ENCODE results near the gene SH3YL1. TPM values are rescaled to one million over a fixed set of nuclear protein-coding genes. Genes with fewer than 3 reads are reported as not detected.

The SH3YL1 gene
- total RNA-seq, 1 experiment from 2014 or later, result 97.0 TPM

DNA sequence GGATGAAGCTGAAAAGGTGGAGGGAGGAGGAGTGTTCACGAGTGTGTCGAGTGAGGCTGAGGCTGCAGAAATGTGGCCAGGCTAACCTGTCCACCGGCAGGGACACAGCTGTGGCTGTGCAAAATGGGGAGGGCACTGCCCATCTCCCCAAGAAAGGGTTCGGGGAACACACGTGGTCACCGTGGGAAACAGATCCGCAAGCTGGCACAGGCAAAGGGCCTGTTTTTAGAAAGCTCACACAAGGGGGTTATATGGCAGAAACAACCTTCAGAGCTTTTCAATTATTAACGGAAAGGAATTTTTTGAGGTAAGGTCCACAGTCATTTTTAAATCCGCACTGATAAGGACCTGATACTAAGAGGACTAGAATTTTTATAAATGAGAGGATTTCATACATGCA lies 35.7 kb downstream of the SH3YL1 start:
- Mint-ChIP-seq H3K27me3 (ENCODE audit: unreplicated experiment) (no peaks in the 10 kb centered on the region), H3K36me3 (ENCODE audit: insufficient read depth, unreplicated experiment) (peaks cover 31% of the 10 kb centered on the region), H3K4me1 (ENCODE audit: low read depth, unreplicated experiment) (no peaks in the 10 kb centered on the region), H3K4me3 (ENCODE audit: low read depth, unreplicated experiment) (no peak overlapping the region), H3K27ac (ENCODE audit: unreplicated experiment) (no peak overlapping the region), H3K9me3 (ENCODE audit: low read depth, unreplicated experiment) (no peaks in the 10 kb centered on the region)
- intact Hi-C loops (cut with micrococcal nuclease; ENCODE audit: unreplicated experiment), result no loop called here
- CTCF ChIA-PET, result no interaction called here
- no peak for DNase-seq
- BruUV-seq (replicated peaks), result no TSS peak
- TF ChIP-seq, protein P1, sequence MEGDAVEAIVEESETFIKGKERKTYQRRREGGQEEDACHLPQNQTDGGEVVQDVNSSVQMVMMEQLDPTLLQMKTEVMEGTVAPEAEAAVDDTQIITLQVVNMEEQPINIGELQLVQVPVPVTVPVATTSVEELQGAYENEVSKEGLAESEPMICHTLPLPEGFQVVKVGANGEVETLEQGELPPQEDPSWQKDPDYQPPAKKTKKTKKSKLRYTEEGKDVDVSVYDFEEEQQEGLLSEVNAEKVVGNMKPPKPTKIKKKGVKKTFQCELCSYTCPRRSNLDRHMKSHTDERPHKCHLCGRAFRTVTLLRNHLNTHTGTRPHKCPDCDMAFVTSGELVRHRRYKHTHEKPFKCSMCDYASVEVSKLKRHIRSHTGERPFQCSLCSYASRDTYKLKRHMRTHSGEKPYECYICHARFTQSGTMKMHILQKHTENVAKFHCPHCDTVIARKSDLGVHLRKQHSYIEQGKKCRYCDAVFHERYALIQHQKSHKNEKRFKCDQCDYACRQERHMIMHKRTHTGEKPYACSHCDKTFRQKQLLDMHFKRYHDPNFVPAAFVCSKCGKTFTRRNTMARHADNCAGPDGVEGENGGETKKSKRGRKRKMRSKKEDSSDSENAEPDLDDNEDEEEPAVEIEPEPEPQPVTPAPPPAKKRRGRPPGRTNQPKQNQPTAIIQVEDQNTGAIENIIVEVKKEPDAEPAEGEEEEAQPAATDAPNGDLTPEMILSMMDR (IDR thresholded peaks at IDR 0.05; ENCODE audit: unreplicated experiment), result no peak

DNA sequence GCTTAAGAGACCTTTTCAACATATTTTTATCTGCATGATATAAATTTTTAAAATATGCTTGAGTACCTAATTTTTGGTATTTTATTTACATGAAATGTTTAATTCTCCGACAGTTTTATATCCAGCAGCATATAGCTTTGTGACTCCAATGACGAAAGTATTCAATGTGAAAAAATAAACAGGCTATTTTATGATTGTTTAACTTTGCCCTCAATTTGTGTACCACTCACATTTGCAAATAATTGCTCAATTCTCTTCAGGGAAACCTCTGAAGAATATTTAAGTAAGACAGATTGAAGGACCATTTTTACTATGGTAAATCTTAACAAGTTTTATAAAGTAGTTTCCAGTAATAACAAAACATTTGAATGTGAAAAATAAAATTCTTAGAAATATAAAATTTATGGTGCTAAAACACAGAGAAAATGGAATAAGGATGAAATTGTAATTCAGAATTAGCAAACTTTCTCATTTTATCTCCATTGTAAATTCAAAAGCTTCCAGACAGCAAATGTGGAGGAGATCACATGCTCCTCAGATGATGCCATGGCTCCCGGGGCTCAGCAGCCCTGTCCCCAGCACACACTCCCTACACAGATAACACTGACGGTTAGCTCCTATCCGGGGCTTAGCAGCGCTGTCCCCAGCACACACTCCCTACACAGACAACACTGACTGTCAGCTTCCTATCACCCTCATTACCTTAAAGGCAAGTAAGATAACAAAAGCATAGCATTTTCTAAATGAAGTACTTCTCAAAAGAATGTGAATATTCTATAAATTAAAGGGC lies 39.7 kb downstream of the SH3YL1 start:
- CTCF ChIA-PET, result no interaction called here
- Mint-ChIP-seq H3K27ac (ENCODE audit: unreplicated experiment) (no peak overlapping the region), H3K27me3 (ENCODE audit: unreplicated experiment) (no peaks in the 10 kb centered on the region), H3K9me3 (ENCODE audit: low read depth, unreplicated experiment) (no peaks in the 10 kb centered on the region), H3K36me3 (ENCODE audit: insufficient read depth, unreplicated experiment) (peaks cover 13% of the 10 kb centered on the region), H3K4me1 (ENCODE audit: low read depth, unreplicated experiment) (no peaks in the 10 kb centered on the region), H3K4me3 (ENCODE audit: low read depth, unreplicated experiment) (no peak overlapping the region)
- TF ChIP-seq, protein P1 (IDR thresholded peaks at IDR 0.05; ENCODE audit: unreplicated experiment), result no peak
- intact Hi-C loops (cut with micrococcal nuclease; ENCODE audit: unreplicated experiment), result no loop called here
- no peak for DNase-seq
- BruUV-seq (replicated peaks), result no TSS peak

DNA sequence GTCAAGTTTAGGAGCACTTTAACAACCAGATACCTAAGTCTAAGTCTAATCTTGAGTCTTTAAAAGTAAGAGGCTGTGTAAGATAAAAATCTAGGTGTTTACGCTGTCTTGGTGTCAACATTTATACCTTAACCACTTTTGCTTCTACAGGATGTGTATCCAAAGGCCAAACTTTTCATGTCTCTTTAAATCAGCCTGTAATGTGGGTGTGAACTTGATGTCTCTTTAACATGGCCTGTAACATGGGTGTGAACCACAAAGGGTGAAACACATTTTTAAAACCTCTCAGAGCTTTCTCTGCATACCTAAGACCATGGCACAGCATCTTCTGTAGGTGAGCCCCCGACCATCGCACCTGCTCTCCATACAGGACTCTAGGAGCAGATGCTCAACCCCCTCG lies 40.4 kb downstream of the SH3YL1 start:
- no TSS peak for BruUV-seq (replicated peaks)
- CTCF ChIA-PET, result no interaction called here

DNA sequence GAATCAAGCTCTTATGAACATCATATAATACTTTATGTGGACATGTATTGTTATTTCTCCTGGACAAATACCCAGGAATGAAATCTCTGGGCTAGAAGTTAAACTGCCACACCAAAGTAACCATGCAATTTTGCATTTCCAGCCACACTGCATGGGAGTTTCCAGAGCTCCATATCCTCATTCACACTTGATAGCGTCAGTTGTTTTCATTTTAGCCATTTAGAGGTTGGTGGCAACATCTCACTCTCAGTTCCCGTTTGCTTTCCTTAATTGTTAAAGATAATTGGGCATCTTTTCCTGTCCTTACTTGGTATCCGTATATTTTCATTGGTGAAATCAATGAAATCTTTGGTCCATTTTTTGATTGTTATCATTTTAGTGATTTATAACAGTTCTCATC lies 47.8 kb downstream of the SH3YL1 start:
- DNase-seq, result no peak
- no TSS peak for BruUV-seq (replicated peaks)
- CTCF ChIA-PET, result no interaction called here
- H3K27me3 Mint-ChIP-seq (ENCODE audit: unreplicated experiment), result peaks cover 14% of the 10 kb centered on the region
- TF ChIP-seq, protein P1 (IDR thresholded peaks at IDR 0.05; ENCODE audit: unreplicated experiment), result no peak
- no peak overlapping the region for H3K27ac Mint-ChIP-seq (ENCODE audit: unreplicated experiment)
- H3K4me1 Mint-ChIP-seq (ENCODE audit: low read depth, unreplicated experiment), result no peaks in the 10 kb centered on the region
- intact Hi-C loops (cut with micrococcal nuclease; ENCODE audit: unreplicated experiment), result no loop called here
- peaks cover 6% of the 10 kb centered on the region for H3K9me3 Mint-ChIP-seq (ENCODE audit: low read depth, unreplicated experiment)
- H3K4me3 Mint-ChIP-seq (ENCODE audit: low read depth, unreplicated experiment), result no peak overlapping the region
- H3K36me3 Mint-ChIP-seq (ENCODE audit: insufficient read depth, unreplicated experiment), result no peaks in the 10 kb centered on the region

More for the DNA sequence above, 40.4 kb downstream of the SH3YL1 start:
- TF ChIP-seq, protein P1 (IDR thresholded peaks at IDR 0.05; ENCODE audit: unreplicated experiment), result no peak
- H3K4me1 Mint-ChIP-seq (ENCODE audit: low read depth, unreplicated experiment), result no peaks in the 10 kb centered on the region
- DNase-seq, result no peak
- H3K27ac Mint-ChIP-seq (ENCODE audit: unreplicated experiment), result no peak overlapping the region
- no peak overlapping the region for H3K4me3 Mint-ChIP-seq (ENCODE audit: low read depth, unreplicated experiment)
- no peaks in the 10 kb centered on the region for H3K27me3 Mint-ChIP-seq (ENCODE audit: unreplicated experiment)
- peaks cover 12% of the 10 kb centered on the region for H3K36me3 Mint-ChIP-seq (ENCODE audit: insufficient read depth, unreplicated experiment)
- intact Hi-C loops (cut with micrococcal nuclease; ENCODE audit: unreplicated experiment), result no loop called here
- H3K9me3 Mint-ChIP-seq (ENCODE audit: low read depth, unreplicated experiment), result no peaks in the 10 kb centered on the region

Data from Calu3 (cell line).